ENCODE data around the gene REV1. TPM values are rescaled to one million over a fixed set of nuclear protein-coding genes. Genes with fewer than 3 reads are reported as not detected.
A peak's percentile ranks its signal among the peaks of the same experiment; 100 is the strongest.

The REV1 gene
- total RNA-seq, 1 donor from 2014 or later: 27.4 TPM

- DNase-seq (ENCODE audit: low read depth): no peak
- Histone ChIP-seq H3K4me3 (ENCODE audit: low read depth, low read length) (no peak overlapping the region), H3K27me3 (ENCODE audit: control insufficient read depth, insufficient read depth, low read length) (no peaks in the 10 kb centered on the region), H3K36me3 (ENCODE audit: control insufficient read depth, insufficient read depth, low read length) (no peaks in the 10 kb centered on the region)
- TF ChIP-seq CTCF (IDR thresholded peaks at IDR 0.05; ENCODE audit: insufficient read depth, low read length, poor library complexity, severe bottlenecking): no peak
Measured at GRCh38 chr2:99485411-99485810, 4.4 kb downstream of the REV1 start.

- no peaks in the 10 kb centered on the region for H3K27me3 ChIP-seq (ENCODE audit: control insufficient read depth, insufficient read depth, low read length)
- DNase-seq (ENCODE audit: low read depth): no peak
- H3K4me3 ChIP-seq (ENCODE audit: low read depth, low read length): no peak overlapping the region
- TF ChIP-seq CTCF (IDR thresholded peaks at IDR 0.05; ENCODE audit: insufficient read depth, low read length, poor library complexity, severe bottlenecking): no peak
- H3K36me3 ChIP-seq (ENCODE audit: control insufficient read depth, insufficient read depth, low read length): no peaks in the 10 kb centered on the region
Measured at GRCh38 chr2:99484205-99484604, 5.6 kb downstream of the REV1 start.

- DNase-seq (ENCODE audit: low read depth): no peak
Measured at GRCh38 chr2:99481941-99482340, 7.9 kb downstream of the REV1 start.

DNA sequence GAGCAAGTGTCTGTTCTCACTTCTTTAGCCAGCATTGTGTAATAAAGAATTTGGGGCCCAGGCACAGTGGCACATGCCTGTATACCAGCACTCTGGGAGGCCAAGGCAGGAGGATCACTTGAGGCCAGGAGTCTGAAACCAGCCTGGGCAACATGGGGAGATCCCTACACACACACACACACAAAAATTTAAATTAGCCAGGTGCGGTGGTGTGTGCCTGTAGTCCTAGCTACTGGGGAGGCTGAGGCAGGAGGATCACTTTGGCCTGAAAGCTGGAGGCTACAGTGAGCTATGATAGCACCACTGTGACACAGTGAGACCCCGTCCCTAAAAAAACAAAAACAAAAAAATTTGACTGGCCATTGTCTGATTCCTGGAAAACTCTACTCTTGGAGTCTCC is 8.3 kb downstream of the REV1 start:
- H3K27me3 ChIP-seq (ENCODE audit: control insufficient read depth, insufficient read depth, low read length): no peaks in the 10 kb centered on the region
- no peaks in the 10 kb centered on the region for H3K36me3 ChIP-seq (ENCODE audit: control insufficient read depth, insufficient read depth, low read length)
- TF ChIP-seq CTCF (IDR thresholded peaks at IDR 0.05; ENCODE audit: insufficient read depth, low read length, poor library complexity, severe bottlenecking): no peak
- no peak overlapping the region for H3K4me3 ChIP-seq (ENCODE audit: low read depth, low read length)
- DNase-seq (ENCODE audit: low read depth): no peak

More at GRCh38 chr2:99481941-99482340, 7.9 kb downstream of the REV1 start:
- Histone ChIP-seq H3K36me3 (ENCODE audit: control insufficient read depth, insufficient read depth, low read length) (no peaks in the 10 kb centered on the region), H3K4me3 (ENCODE audit: low read depth, low read length) (no peak overlapping the region), H3K27me3 (ENCODE audit: control insufficient read depth, insufficient read depth, low read length) (no peaks in the 10 kb centered on the region)
- TF ChIP-seq CTCF (IDR thresholded peaks at IDR 0.05; ENCODE audit: insufficient read depth, low read length, poor library complexity, severe bottlenecking): no peak

- TF ChIP-seq CTCF (IDR thresholded peaks at IDR 0.05; ENCODE audit: insufficient read depth, low read length, poor library complexity, severe bottlenecking): no peak
- Histone ChIP-seq H3K27me3 (ENCODE audit: control insufficient read depth, insufficient read depth, low read length) (no peaks in the 10 kb centered on the region), H3K36me3 (ENCODE audit: control insufficient read depth, insufficient read depth, low read length) (no peaks in the 10 kb centered on the region), H3K4me3 (ENCODE audit: low read depth, low read length) (no peak overlapping the region)
- peak; percentile 55 for DNase-seq (ENCODE audit: low read depth)
Measured at GRCh38 chr2:99480390-99480789, 9.4 kb downstream of the REV1 start.

DNA sequence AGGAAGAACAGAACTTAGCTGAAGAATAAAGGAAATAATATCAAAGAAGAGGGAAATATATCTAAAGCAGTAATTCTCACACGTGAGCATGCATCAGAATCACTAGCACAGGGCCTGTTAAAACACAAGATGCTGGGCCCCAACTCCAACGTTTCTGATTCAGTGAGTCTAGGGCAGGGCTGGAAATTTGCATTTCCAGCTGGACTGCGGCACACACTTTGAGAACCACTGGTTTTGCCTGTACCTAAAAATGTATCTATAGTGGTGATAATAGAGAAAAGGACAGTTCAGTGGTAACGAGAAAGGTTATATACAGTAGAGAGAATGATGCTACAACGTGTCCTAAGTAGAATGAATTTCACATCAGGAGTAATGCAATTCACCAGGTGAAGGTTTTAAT is 11.2 kb downstream of the REV1 start:
- no peak for TF ChIP-seq CTCF (IDR thresholded peaks at IDR 0.05; ENCODE audit: insufficient read depth, low read length, poor library complexity, severe bottlenecking)
- H3K27me3 ChIP-seq (ENCODE audit: control insufficient read depth, insufficient read depth, low read length): no peaks in the 10 kb centered on the region
- DNase-seq (ENCODE audit: low read depth): no peak
- no peak overlapping the region for H3K4me3 ChIP-seq (ENCODE audit: low read depth, low read length)
- H3K36me3 ChIP-seq (ENCODE audit: control insufficient read depth, insufficient read depth, low read length): no peaks in the 10 kb centered on the region
